RWPE1 (cell line): ENCODE results near the gene TMEM89.

ENCODE experiments used
- CTCF ChIA-PET: fragments of 350-600 bp; sonication (Branson Sonifier 250); formaldehyde crosslinking; extraction: SDS; loops from one replicate; lab custom pipeline; 2021; lab: Yijun Ruan, JAX
- POLR2A ChIA-PET: fragments of 400-600 bp; formaldehyde crosslinking; extraction: SDS; loops from one replicate; lab custom pipeline; 2020; ENCODE audit warnings: antibody characterized with exemption; ENCODE audit not compliant: low non-redundant PET; lab: Yijun Ruan, JAX
- DNase-seq: peaks from one replicate; pipeline ENCODE4 v3.0.0; 2012; ENCODE audit warnings: low spot score
- H3K27ac ChIP-seq: fragments of 450-650 bp; 2 replicates; pipeline ENCODE4 v1.5.1; 2017
- CTCF ChIP-seq: fragments of 450-650 bp; conservative IDR thresholded peaks from 2 replicates; pipeline ENCODE4 v1.5.1; 2017; ENCODE audit warnings: low read depth, mild to moderate bottlenecking

TMEM89 gene

GRCh38 chr3:48655063-48655462, 33.5 kb upstream of the TMEM89 start:
- H3K27ac ChIP-seq, result peak overlapping the region; percentile 86
- DNase-seq, result no peak
- no peak for TF ChIP-seq CTCF
- ChIA-PET CTCF (interaction anchor here (0.6 kb wide), 1 partner anchor 11 kb away, joined by 3 read pairs; no protein-coding TSS in a partner anchor), POLR2A (no interaction called here)

GRCh38 chr3:48652923-48653715, 31.6 kb upstream of the TMEM89 start:
- CTCF ChIA-PET, result no interaction called here
- POLR2A ChIA-PET, result no interaction called here
- H3K27ac ChIP-seq, result peak overlapping the region; percentile 3; the same call in 1 of the 2 replicates

GRCh38 chr3:48651771-48652170, 30.2 kb upstream of the TMEM89 start:
- H3K27ac ChIP-seq, result no peak overlapping the region
- ChIA-PET CTCF (no interaction called here), POLR2A (no interaction called here)
- no peak for DNase-seq
- TF ChIP-seq CTCF, result no peak

More at GRCh38 chr3:48652923-48653715, 31.6 kb upstream of the TMEM89 start:
- no peak for DNase-seq
- TF ChIP-seq CTCF, result no peak

- peak overlapping the region; percentile 5; the same call in 1 of the 2 replicates for H3K27ac ChIP-seq
- no peak for TF ChIP-seq CTCF
- CTCF ChIA-PET, result no interaction called here
- POLR2A ChIA-PET, result no interaction called here
- DNase-seq, result no peak
Measured at GRCh38 chr3:48650723-48651122, 29.2 kb upstream of the TMEM89 start.

- peak overlapping the region; percentile 39; the same call in 1 of the 2 replicates for H3K27ac ChIP-seq
- DNase-seq, result no peak
- TF ChIP-seq CTCF, result no peak
- ChIA-PET CTCF (interaction anchor here (0.7 kb wide), 1 partner anchor 61 kb away, joined by 3 read pairs; no protein-coding TSS in a partner anchor), POLR2A (no interaction called here)
Measured at GRCh38 chr3:48648188-48648850, 26.8 kb upstream of the TMEM89 start.

GRCh38 chr3:48647714-48648113, 26.1 kb upstream of the TMEM89 start:
- TF ChIP-seq CTCF, result no peak

More at GRCh38 chr3:48647714-48648113, 26.1 kb upstream of the TMEM89 start:
- POLR2A ChIA-PET, result no interaction called here
- CTCF ChIA-PET, result no interaction called here
- H3K27ac ChIP-seq, result no peak overlapping the region
- no peak for DNase-seq
